Liver (tissue), 9 donors: ENCODE data around the gene AMBRA1. TPM values are rescaled to one million over a fixed set of nuclear protein-coding genes. Genes with fewer than 3 reads are reported as not detected.

ENCODE experiments used
- DNase-seq: peaks from one replicate; pipeline ENCODE4 v3.0.0-alpha.2; 2017; ENCODE audit warnings: low spot score
- H3K27ac ChIP-seq, 2 donors: one replicate each; pipeline ENCODE4 v1.7.0; 2013; ENCODE audit warnings: inconsistent platforms in 2 of 2, low read length in 2 of 2, control low read depth in 1 of 2, low read depth in 1 of 2, mild to moderate bottlenecking in 1 of 2
- H3K27me3 ChIP-seq, 4 donors: one replicate each; pipeline versions ENCODE4 v1.6.1 to v1.7.0; 2013; ENCODE audit warnings: low read length in 3 of 4, inconsistent platforms in 1 of 4, mild to moderate bottlenecking in 1 of 4, moderate library complexity in 1 of 4; ENCODE audit not compliant: control insufficient read depth in 4 of 4, insufficient read depth in 4 of 4
- H3K36me3 ChIP-seq, 4 donors: one replicate each; pipeline versions ENCODE4 v1.6.1 to v1.7.0; 2013; ENCODE audit warnings: low read length in 3 of 4, mild to moderate bottlenecking in 3 of 4, low read depth in 1 of 4, moderate library complexity in 1 of 4; ENCODE audit not compliant: control insufficient read depth in 4 of 4, insufficient read depth in 3 of 4
- H3K4me1 ChIP-seq, 4 donors: one replicate each; pipeline versions ENCODE4 v1.6.1 to v1.7.0; 2013; ENCODE audit warnings: low read length in 3 of 4, mild to moderate bottlenecking in 3 of 4, moderate library complexity in 1 of 4; ENCODE audit not compliant: control insufficient read depth in 4 of 4, insufficient read depth in 4 of 4
- H3K4me3 ChIP-seq, 3 donors: one replicate each; pipeline versions ENCODE4 v1.6.1 to v1.7.0; 2013; ENCODE audit warnings: low read length in 3 of 3, control low read depth in 1 of 3, low read depth in 1 of 3, mild to moderate bottlenecking in 1 of 3
- H3K9ac ChIP-seq, 2 donors: one replicate each; pipeline ENCODE4 v1.7.0; 2013; ENCODE audit warnings: low read length in 2 of 2, mild to moderate bottlenecking in 2 of 2, moderate library complexity in 2 of 2, control low read depth in 1 of 2, low read depth in 1 of 2
- H3K9me3 ChIP-seq, 4 donors: one replicate each; pipeline versions ENCODE4 v1.6.1 to v1.7.0; 2013; ENCODE audit warnings: low read length in 3 of 4; ENCODE audit not compliant: control insufficient read depth in 4 of 4
- ATF3 ChIP-seq: IDR thresholded peaks from 2 replicates; pipeline ENCODE4 v1.6.1; 2016; ENCODE audit warnings: antibody characterized with exemption
- CTCF ChIP-seq: fragments of 150-350 bp; IDR thresholded peaks from 2 replicates; pipeline ENCODE4 v1.5.1; 2017; ENCODE audit warnings: improper control_type of control experiment, low read depth, low read length; ENCODE audit not compliant: missing input control
- EGR1 ChIP-seq, 2 donors: IDR thresholded peaks; 2 replicates each; pipeline ENCODE4 v1.6.1; 2016 to 2018; ENCODE audit warnings: antibody characterized with exemption in 2 of 2, low read depth in 2 of 2
- FOXA1 ChIP-seq: IDR thresholded peaks from 2 replicates; pipeline ENCODE4 v1.6.1; 2016; ENCODE audit warnings: antibody characterized with exemption
- FOXA2 ChIP-seq: IDR thresholded peaks from 2 replicates; pipeline ENCODE4 v1.6.1; 2016; ENCODE audit warnings: antibody characterized with exemption
- GABPA ChIP-seq, 2 donors: IDR thresholded peaks in 1 of 2; conservative IDR thresholded peaks in 1 of 2; 2 replicates each; pipeline ENCODE4 v1.6.1; 2016; ENCODE audit warnings: antibody characterized with exemption in 2 of 2, mild to moderate bottlenecking in 1 of 2, moderate library complexity in 1 of 2
- HNF4A ChIP-seq, 2 donors: conservative IDR thresholded peaks; 2 replicates each; pipeline ENCODE4 v1.6.1; 2016; ENCODE audit warnings: antibody characterized with exemption in 2 of 2, mild to moderate bottlenecking in 2 of 2
- HNF4G ChIP-seq: IDR thresholded peaks from 2 replicates; pipeline ENCODE4 v1.6.1; 2016; ENCODE audit warnings: antibody characterized with exemption
- MAX ChIP-seq: IDR thresholded peaks from 2 replicates; pipeline ENCODE4 v1.6.1; 2016; ENCODE audit warnings: antibody characterized with exemption
- NR2F2 ChIP-seq: IDR thresholded peaks from 2 replicates; pipeline ENCODE4 v1.6.1; 2016; ENCODE audit warnings: antibody characterized with exemption
- RAD21 ChIP-seq, 2 donors: IDR thresholded peaks; 2 replicates each; pipeline ENCODE4 v1.6.1; 2016; ENCODE audit warnings: antibody characterized with exemption in 2 of 2, mild to moderate bottlenecking in 2 of 2
- REST ChIP-seq: IDR thresholded peaks from 2 replicates; pipeline ENCODE4 v1.6.1; 2016; ENCODE audit warnings: antibody characterized with exemption, mild to moderate bottlenecking
- RXRA ChIP-seq, 2 donors: IDR thresholded peaks; 2 replicates each; pipeline ENCODE4 v1.6.1; 2017 to 2018; ENCODE audit warnings: antibody characterized with exemption in 2 of 2, mild to moderate bottlenecking in 1 of 2
- SP1 ChIP-seq: IDR thresholded peaks from 2 replicates; pipeline ENCODE4 v1.6.1; 2018; ENCODE audit warnings: antibody characterized with exemption, mild to moderate bottlenecking
- TAF1 ChIP-seq: conservative IDR thresholded peaks from 2 replicates; pipeline ENCODE4 v1.6.1; 2016; ENCODE audit warnings: antibody characterized with exemption, mild to moderate bottlenecking
- YY1 ChIP-seq: IDR thresholded peaks from 2 replicates; pipeline ENCODE4 v1.6.1; 2016; ENCODE audit warnings: antibody characterized with exemption, mild to moderate bottlenecking
- ZBTB33 ChIP-seq: IDR thresholded peaks from 2 replicates; pipeline ENCODE4 v1.6.1; 2016; ENCODE audit warnings: antibody characterized with exemption
- WGBS: extraction: QIAGEN DNeasy Blood & Tissue Kit; methylation state at CpG from one replicate; pipeline ENCODE4 v1.1.7; 2013; 5-methylcytosine and 5-hydroxymethylcytosine counted together
- polyA plus RNA-seq, 2 donors: library from polyadenylated mRNA; stranded (reverse) in 1 of 2; unstranded in 1 of 2; fragments of 200-250 nt in 1 of 2; fragments of >200 nt in 1 of 2; fragmentation: Nextera tagmentation in 1 of 2; extraction: Ambion mirVana in 1 of 2; gene quantifications; one replicate each; pipeline versions ENCODE4 v1.2.1 to v1.2.3, GENCODE V29; 2013 to 2015
- total RNA-seq, 2 donors: library from RNA; depleted of rRNA; stranded (reverse); fragments of >200 nt; gene quantifications; one replicate each; pipeline ENCODE4 v1.2.3, GENCODE V29; 2014
- donor health status: healthy.
- donor health status: healthy.
- donor health status: healthy.
- donor health status: healthy.
- donor health status: healthy.

AMBRA1 gene
- total and polyA plus RNA-seq, 4 donors: 3.7 to 25.7 (median 15.1) TPM

GRCh38 chr11:46458491-46458890 is 135.3 kb downstream of the AMBRA1 start (continued):
- TF ChIP-seq GABPA (IDR thresholded peaks at IDR 0.05 in 1 of 2, conservative IDR thresholded peaks at IDR 0.05 in 1 of 2) (no peak), MAX (no peak), HNF4G (no peak), NR2F2 (no peak), HNF4A (conservative IDR thresholded peaks at IDR 0.05) (no peak), SP1 (no peak)

DNA sequence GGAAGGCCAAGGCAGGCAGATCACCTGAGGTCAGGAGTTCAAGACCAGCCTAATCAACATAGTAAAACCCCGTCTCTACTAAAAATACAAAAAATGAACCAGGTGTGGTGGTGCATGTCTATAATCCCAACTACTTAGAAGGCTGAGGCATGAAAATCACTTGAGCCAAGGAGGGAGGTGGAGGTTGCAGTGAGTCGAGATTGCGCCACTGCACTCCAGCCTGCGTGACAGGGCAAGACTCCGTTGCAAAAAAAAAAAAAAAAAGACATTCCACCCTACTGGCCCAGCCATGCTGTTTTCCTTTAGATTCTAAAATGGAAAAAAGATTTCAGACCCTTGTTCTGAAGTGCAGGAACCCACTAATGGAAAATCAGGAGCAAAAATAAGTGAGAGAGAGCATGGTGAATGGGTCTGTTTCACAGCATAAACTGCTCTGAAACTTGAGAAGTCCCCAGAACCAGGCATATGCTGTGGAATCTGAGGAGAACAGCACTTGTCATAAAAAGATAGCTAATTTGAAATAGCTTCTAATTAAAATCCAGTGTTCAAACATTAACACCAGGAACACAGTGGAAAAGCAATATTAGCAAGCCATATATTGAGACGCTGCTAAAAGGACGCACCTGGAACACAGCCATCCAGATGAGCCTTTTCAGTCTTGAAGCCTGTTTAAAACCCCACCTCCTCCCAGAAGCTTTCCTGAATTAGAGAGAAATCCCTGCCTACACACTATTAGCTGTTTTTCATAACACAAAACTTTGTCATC is 136.0 kb downstream of the AMBRA1 start:
- 92% methylated on average over 7 of the region's 7 CpGs for WGBS
- TF ChIP-seq EGR1 (IDR thresholded peaks at IDR 0.05; ENCODE audit: low read depth in 2 of 2): no peak
- no peak for TF ChIP-seq FOXA1
- TF ChIP-seq REST: no peak
- no peak for TF ChIP-seq TAF1
- TF ChIP-seq HNF4G: no peak
- no peak for TF ChIP-seq HNF4A (conservative IDR thresholded peaks at IDR 0.05)
- no peak for TF ChIP-seq SP1
- TF ChIP-seq RXRA (IDR thresholded peaks at IDR 0.05): no peak
- TF ChIP-seq ZBTB33: no peak
- no peak for TF ChIP-seq FOXA2
- TF ChIP-seq CTCF: no peak
- no peak for TF ChIP-seq RAD21 (IDR thresholded peaks at IDR 0.05)
- no peak for TF ChIP-seq MAX
- no peak for TF ChIP-seq ATF3
- no peak for TF ChIP-seq YY1
- Histone ChIP-seq H3K4me1 (no peaks in the 10 kb centered on the region), H3K36me3 (no peaks in the 10 kb centered on the region), H3K27me3 (no peaks in the 10 kb centered on the region), H3K9ac (no peak overlapping the region), H3K9me3 (no peaks in the 10 kb centered on the region), H3K27ac (no peak overlapping the region), H3K4me3 (no peak overlapping the region)
- DNase-seq: no peak
